Fibroblast of lung (primary cell): ENCODE data around the gene ACER1. TPM values are rescaled to one million over a fixed set of nuclear protein-coding genes. Genes with fewer than 3 reads are reported as not detected.

Source experiments
- DNase-seq, 2 donors: peaks; one replicate each; pipeline versions ENCODE4 v3.0.0 to v3.0.0-alpha.2; 2010; ENCODE audit warnings: low read depth in 2 of 2
- H2AFZ ChIP-seq: 2 replicates; pipeline ENCODE4 v1.5.1; 2012; ENCODE audit warnings: low read length, control low read depth, inconsistent platforms
- H3K27ac ChIP-seq: 2 replicates; pipeline ENCODE4 v1.5.1; 2011; ENCODE audit warnings: low read length, control low read depth; ENCODE audit not compliant: insufficient read depth
- H3K27me3 ChIP-seq: 2 replicates; pipeline ENCODE4 v1.5.1; 2011; ENCODE audit warnings: mild to moderate bottlenecking, low read length; ENCODE audit not compliant: control insufficient read depth, insufficient read depth
- H3K36me3 ChIP-seq: 2 replicates; pipeline ENCODE4 v1.5.1; 2011; ENCODE audit warnings: low read length; ENCODE audit not compliant: control insufficient read depth, insufficient read depth
- H3K4me1 ChIP-seq: 2 replicates; pipeline ENCODE4 v1.5.1; 2011; ENCODE audit warnings: low read length; ENCODE audit not compliant: control insufficient read depth, insufficient read depth; ENCODE audit errors: extremely low read depth
- H3K4me2 ChIP-seq: 2 replicates; pipeline ENCODE4 v1.5.1; 2011; ENCODE audit warnings: low read length, control low read depth; ENCODE audit not compliant: insufficient read depth; ENCODE audit errors: extremely low read depth
- H3K4me3 ChIP-seq, 4 experiments: fragments of 200-600 bp in 1 of 4; sonication (generic) in 1 of 4; replicated peaks in 1 of 4; 2 replicates each; pipeline ENCODE4 v1.5.1; 2011 to 2016; ENCODE audit warnings: low read length in 4 of 4, low read depth in 3 of 4, mild to moderate bottlenecking in 3 of 4, control low read depth in 2 of 4, inconsistent platforms in 1 of 4, mixed read lengths in 1 of 4; ENCODE audit not compliant: insufficient read depth in 1 of 4; ENCODE audit errors: control extremely low read depth in 1 of 4
- H3K79me2 ChIP-seq: 2 replicates; pipeline ENCODE4 v1.5.1; 2012; ENCODE audit warnings: mild to moderate bottlenecking, low read length, inconsistent platforms; ENCODE audit not compliant: control insufficient read depth, insufficient read depth
- H3K9ac ChIP-seq: 2 replicates; pipeline ENCODE4 v1.5.1; 2011; ENCODE audit warnings: mild to moderate bottlenecking, low read length, control low read depth; ENCODE audit not compliant: insufficient read depth
- H3K9me3 ChIP-seq: 2 replicates; pipeline ENCODE4 v1.5.1; 2012; ENCODE audit warnings: low read depth, low read length; ENCODE audit not compliant: control insufficient read depth, insufficient read depth
- H4K20me1 ChIP-seq: 2 replicates; pipeline ENCODE4 v1.5.1; 2011; ENCODE audit warnings: low read length; ENCODE audit not compliant: control insufficient read depth, insufficient read depth; ENCODE audit errors: extremely low read depth
- EZH2 ChIP-seq: IDR thresholded peaks from 2 replicates; pipeline ENCODE4 v1.5.1; 2012; ENCODE audit warnings: low read length, control low read depth, mild to moderate bottlenecking; ENCODE audit errors: missing control alignments
- polyA minus RNA-seq: library from RNA; depleted of rRNA, polyadenylated mRNA; stranded (reverse); fragments of >200 nt; gene quantifications from 2 replicates; pipeline ENCODE4 v1.2.3, GENCODE V29; 2011; ENCODE audit warnings: low replicate concordance
- polyA plus RNA-seq, 2 donors: library from polyadenylated mRNA; depleted of rRNA in 1 of 2; stranded (reverse) in 1 of 2; unstranded in 1 of 2; fragments of >200 nt; gene quantifications; 2 replicates each; pipeline ENCODE4 v1.2.1, GENCODE V29; 2011 to 2012; ENCODE audit warnings: missing spikeins in 1 of 2
- total RNA-seq: library from RNA; depleted of rRNA; stranded (reverse); fragments of >200 nt; gene quantifications from 2 replicates; pipeline ENCODE4 v1.2.1, GENCODE V29; 2014
- TF ChIP-seq, protein P1 (sequence below), 2 donors: IDR thresholded peaks in 1 of 2; conservative IDR thresholded peaks in 1 of 2; 1 replicate in 1 of 2; 2 replicates in 1 of 2; pipeline ENCODE4 v1.5.1; 2011 to 2012; ENCODE audit warnings: low read length in 2 of 2, control low read depth in 1 of 2, inconsistent platforms in 1 of 2, low read depth in 1 of 2, mild to moderate bottlenecking in 1 of 2

ACER1 gene, protein sequence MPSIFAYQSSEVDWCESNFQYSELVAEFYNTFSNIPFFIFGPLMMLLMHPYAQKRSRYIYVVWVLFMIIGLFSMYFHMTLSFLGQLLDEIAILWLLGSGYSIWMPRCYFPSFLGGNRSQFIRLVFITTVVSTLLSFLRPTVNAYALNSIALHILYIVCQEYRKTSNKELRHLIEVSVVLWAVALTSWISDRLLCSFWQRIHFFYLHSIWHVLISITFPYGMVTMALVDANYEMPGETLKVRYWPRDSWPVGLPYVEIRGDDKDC
- total RNA-seq (not detected in 2 replicates), polyA plus RNA-seq (not detected in 2 replicates), polyA minus RNA-seq (not detected in 2 replicates)
- polyA plus RNA-seq (2012): not detected in 2 replicates

DNA sequence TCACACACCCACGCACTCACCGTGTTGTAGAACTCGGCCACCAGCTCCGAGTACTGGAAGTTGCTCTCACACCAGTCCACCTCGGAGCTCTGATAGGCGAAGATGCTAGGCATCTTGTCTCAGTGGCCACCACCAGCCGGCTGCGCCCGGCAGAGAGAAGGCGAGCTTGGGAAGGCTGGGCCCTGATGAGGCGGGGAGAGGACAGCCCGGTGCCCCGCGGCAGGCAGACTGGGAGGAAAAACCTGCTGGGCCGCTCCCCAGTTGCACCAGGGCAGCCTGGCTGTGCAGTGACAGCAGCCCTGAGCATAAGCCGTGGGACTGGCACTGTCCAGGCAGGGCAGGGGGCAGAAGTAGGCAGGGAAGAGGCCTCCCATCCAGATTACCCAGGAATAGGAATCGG is at the start of gene ACER1:
ACER1 (minus strand) TSS at position 174 of the 400 bp plus-strand sequence; CDS start at position 113, 61 bp downstream.
- Histone ChIP-seq H3K4me2 (no peak within 1 kb of the TSS), H4K20me1 (no peaks in the 10 kb centered on the region), H2AFZ (no peak within 1 kb of the TSS), H3K79me2 (no peaks in the 10 kb centered on the region), H3K4me1 (no peaks in the 10 kb centered on the region), H3K9me3 (no peaks in the 10 kb centered on the region), H3K27ac (no peak within 1 kb of the TSS), H3K4me3 (no peak within 1 kb of the TSS), H3K27me3 (no peaks in the 10 kb centered on the region), H3K36me3 (no peaks in the 10 kb centered on the region), H3K9ac (no peak within 1 kb of the TSS)
- DNase-seq: no peak
- TF ChIP-seq EZH2: no peak
- TF ChIP-seq, protein P1, sequence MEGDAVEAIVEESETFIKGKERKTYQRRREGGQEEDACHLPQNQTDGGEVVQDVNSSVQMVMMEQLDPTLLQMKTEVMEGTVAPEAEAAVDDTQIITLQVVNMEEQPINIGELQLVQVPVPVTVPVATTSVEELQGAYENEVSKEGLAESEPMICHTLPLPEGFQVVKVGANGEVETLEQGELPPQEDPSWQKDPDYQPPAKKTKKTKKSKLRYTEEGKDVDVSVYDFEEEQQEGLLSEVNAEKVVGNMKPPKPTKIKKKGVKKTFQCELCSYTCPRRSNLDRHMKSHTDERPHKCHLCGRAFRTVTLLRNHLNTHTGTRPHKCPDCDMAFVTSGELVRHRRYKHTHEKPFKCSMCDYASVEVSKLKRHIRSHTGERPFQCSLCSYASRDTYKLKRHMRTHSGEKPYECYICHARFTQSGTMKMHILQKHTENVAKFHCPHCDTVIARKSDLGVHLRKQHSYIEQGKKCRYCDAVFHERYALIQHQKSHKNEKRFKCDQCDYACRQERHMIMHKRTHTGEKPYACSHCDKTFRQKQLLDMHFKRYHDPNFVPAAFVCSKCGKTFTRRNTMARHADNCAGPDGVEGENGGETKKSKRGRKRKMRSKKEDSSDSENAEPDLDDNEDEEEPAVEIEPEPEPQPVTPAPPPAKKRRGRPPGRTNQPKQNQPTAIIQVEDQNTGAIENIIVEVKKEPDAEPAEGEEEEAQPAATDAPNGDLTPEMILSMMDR (conservative IDR thresholded peaks at IDR 0.05 in 1 of 2, IDR thresholded peaks at IDR 0.05 in 1 of 2; ENCODE audit: low read depth in 1 of 2, low read length in 2 of 2): no peak

DNA sequence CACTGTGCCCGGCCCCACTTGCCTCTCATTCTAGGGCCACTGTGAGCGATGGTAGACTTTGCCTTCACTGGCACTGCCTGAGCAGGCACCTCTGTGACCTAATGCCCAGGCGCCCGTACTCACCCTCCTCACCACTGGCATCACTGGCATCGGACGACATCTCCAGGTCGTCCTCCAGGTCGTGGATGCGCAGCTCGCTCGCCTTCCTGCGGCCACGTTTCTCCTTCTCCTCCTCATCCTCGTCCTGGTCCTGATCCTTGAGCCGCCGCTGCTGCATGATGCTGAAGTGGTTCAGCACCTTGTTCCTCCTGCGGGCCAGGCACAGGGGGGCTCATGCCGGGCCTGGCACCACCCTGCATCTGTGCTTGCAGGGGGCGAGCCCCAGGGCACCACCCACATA is 49.8 kb upstream of the ACER1 start:
- no peak overlapping the region for H3K27ac ChIP-seq
- H3K36me3 ChIP-seq: peaks cover 33% of the 10 kb centered on the region
- H2AFZ ChIP-seq: no peak overlapping the region
- H3K27me3 ChIP-seq: no peaks in the 10 kb centered on the region
- H3K9me3 ChIP-seq: no peaks in the 10 kb centered on the region
- no peak for TF ChIP-seq EZH2
- TF ChIP-seq, protein P1 (conservative IDR thresholded peaks at IDR 0.05 in 1 of 2, IDR thresholded peaks at IDR 0.05 in 1 of 2; ENCODE audit: low read depth in 1 of 2, low read length in 2 of 2): no peak
- no peak overlapping the region for H3K4me3 ChIP-seq
- H3K79me2 ChIP-seq: no peaks in the 10 kb centered on the region
- no peak overlapping the region for H3K9ac ChIP-seq
- H4K20me1 ChIP-seq: no peaks in the 10 kb centered on the region
- no peak for DNase-seq
- no peaks in the 10 kb centered on the region for H3K4me1 ChIP-seq
- no peak overlapping the region for H3K4me2 ChIP-seq

DNA sequence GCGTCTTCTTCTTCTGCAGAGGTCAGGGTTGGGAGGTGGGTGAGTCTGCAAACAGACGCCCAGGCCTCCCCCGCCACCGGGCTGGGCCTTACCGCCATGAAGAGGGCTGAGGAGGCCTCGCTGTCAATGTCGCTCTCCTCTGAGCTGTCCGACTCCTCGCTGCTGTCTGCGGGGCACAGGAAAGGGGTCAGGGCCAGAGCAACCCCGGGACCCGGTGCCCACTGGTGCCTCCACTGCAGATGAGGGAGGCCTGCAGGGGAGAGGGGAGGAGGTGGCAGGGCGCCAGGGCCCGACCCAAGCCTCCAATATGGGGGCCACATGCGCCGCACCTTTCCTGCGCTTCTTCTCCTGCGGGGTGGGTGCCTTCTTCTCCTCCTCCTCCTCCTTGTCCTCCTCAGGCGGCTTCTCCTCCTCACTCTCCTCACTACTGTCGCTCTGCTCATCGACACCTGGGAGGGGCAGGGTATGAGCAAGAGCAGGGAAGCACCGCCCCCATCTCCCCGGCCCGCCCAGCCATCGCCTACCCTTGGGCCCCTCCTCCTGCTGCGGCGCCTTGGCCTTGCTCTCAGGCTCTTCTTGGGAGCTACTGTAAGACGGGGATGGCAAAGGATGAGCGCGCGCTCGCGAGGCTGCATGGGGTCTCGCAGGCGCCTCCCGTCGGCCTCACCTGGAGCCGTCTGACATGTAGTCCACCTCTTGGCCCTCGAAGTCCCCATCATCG is 47.8 kb upstream of the ACER1 start:
- H3K9me3 ChIP-seq: no peaks in the 10 kb centered on the region
- no peaks in the 10 kb centered on the region for H3K27me3 ChIP-seq
- no peak overlapping the region for H3K4me2 ChIP-seq
- peaks cover 25% of the 10 kb centered on the region for H3K36me3 ChIP-seq
- DNase-seq: no peak
- TF ChIP-seq EZH2: no peak
- TF ChIP-seq, protein P1 (conservative IDR thresholded peaks at IDR 0.05 in 1 of 2, IDR thresholded peaks at IDR 0.05 in 1 of 2; ENCODE audit: low read depth in 1 of 2, low read length in 2 of 2): no peak
- no peak overlapping the region for H3K4me3 ChIP-seq
- no peaks in the 10 kb centered on the region for H4K20me1 ChIP-seq
- no peaks in the 10 kb centered on the region for H3K4me1 ChIP-seq
- no peaks in the 10 kb centered on the region for H3K79me2 ChIP-seq
- no peak overlapping the region for H3K27ac ChIP-seq
- no peak overlapping the region for H3K9ac ChIP-seq
- no peak overlapping the region for H2AFZ ChIP-seq
